Thoracic aorta (tissue), 2 donors: ENCODE data around the gene TENM3. TPM values are rescaled to one million over a fixed set of nuclear protein-coding genes. Genes with fewer than 3 reads are reported as not detected.

Source experiments
- ATAC-seq: fragments of 150-250 bp; one replicate; pipeline ENCODE4 v1.8.0; 2017; ENCODE audit warnings: low read depth; ENCODE audit not compliant: insufficient number of reproducible peaks, low FRiP score
- DNase-seq: peaks from one replicate; pipeline ENCODE4 v3.0.0-alpha.2; 2020; ENCODE audit warnings: low spot score
- H3K27ac ChIP-seq, 2 donors: fragments of 200-600 bp; sonication (generic); 1 replicate in 1 of 2; 2 replicates in 1 of 2; pipeline ENCODE4 v1.5.1; 2016; ENCODE audit warnings: mild to moderate bottlenecking in 2 of 2, moderate library complexity in 2 of 2
- H3K27me3 ChIP-seq: fragments of 200-600 bp; sonication (generic); replicated peaks from 2 replicates; pipeline ENCODE4 v1.6.0; 2016; ENCODE audit warnings: mild to moderate bottlenecking; ENCODE audit not compliant: insufficient read depth
- H3K36me3 ChIP-seq: fragments of 200-600 bp; sonication (generic); one replicate; pipeline ENCODE4 v1.5.1; 2016
- H3K4me1 ChIP-seq, 2 donors: fragments of 200-600 bp; sonication (generic); 1 replicate in 1 of 2; 2 replicates in 1 of 2; pipeline versions ENCODE4 v1.5.1 to v1.6.0; 2016; ENCODE audit warnings: low read depth in 2 of 2, mild to moderate bottlenecking in 1 of 2; ENCODE audit not compliant: control insufficient read depth in 1 of 2
- H3K4me3 ChIP-seq: fragments of 200-600 bp; sonication (generic); 2 replicates; pipeline ENCODE4 v1.5.1; 2016; ENCODE audit warnings: mild to moderate bottlenecking
- H3K9me3 ChIP-seq: fragments of 200-600 bp; sonication (generic); 2 replicates; pipeline ENCODE4 v1.5.1; 2016
- total RNA-seq, 2 donors: library from RNA; depleted of rRNA; stranded (reverse); fragments of >200 nt; gene quantifications; one replicate each; pipeline versions ENCODE4 v1.1.0 to v1.2.3, GENCODE V29; 2016
- TF ChIP-seq, protein P1 (sequence below): fragments of 200-600 bp; sonication (generic); IDR thresholded peaks from one replicate; pipeline ENCODE4 v1.5.1; 2019; ENCODE audit warnings: antibody characterized with exemption

Gene TENM3
- total RNA-seq, 2 donors from 2014 or later = 0.68 to 8.0 TPM

- DNase-seq = no peak
- Histone ChIP-seq H3K27ac (no peak overlapping the region), H3K4me3 (no peak overlapping the region), H3K36me3 (no peaks in the 10 kb centered on the region), H3K27me3 (no peaks in the 10 kb centered on the region), H3K4me1 (no peaks in the 10 kb centered on the region), H3K9me3 (no peaks in the 10 kb centered on the region)
- ATAC-seq = no peak
- TF ChIP-seq, protein P1, sequence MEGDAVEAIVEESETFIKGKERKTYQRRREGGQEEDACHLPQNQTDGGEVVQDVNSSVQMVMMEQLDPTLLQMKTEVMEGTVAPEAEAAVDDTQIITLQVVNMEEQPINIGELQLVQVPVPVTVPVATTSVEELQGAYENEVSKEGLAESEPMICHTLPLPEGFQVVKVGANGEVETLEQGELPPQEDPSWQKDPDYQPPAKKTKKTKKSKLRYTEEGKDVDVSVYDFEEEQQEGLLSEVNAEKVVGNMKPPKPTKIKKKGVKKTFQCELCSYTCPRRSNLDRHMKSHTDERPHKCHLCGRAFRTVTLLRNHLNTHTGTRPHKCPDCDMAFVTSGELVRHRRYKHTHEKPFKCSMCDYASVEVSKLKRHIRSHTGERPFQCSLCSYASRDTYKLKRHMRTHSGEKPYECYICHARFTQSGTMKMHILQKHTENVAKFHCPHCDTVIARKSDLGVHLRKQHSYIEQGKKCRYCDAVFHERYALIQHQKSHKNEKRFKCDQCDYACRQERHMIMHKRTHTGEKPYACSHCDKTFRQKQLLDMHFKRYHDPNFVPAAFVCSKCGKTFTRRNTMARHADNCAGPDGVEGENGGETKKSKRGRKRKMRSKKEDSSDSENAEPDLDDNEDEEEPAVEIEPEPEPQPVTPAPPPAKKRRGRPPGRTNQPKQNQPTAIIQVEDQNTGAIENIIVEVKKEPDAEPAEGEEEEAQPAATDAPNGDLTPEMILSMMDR = no peak
Measured at GRCh38 chr4:182560358-182560757, 317.2 kb downstream of the TENM3 start.

DNA sequence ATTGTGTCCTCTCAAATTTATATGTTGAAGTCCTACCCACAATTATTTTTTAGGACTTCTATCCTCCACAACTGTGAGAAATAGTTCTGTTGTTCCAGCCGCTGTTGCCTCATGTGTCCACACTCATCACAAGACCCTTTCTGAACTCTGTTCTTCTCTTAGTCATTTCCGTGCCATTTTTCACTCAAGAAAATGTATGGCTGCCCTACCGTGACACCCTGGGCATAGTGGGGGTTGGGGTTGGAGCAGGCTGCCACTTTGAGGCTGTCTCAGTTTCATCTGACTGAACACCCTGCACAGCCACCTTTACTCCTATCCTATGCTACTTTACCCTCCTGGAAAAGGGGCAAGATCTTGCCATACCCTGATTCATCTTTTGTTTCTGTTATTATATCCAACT, 319.1 kb downstream of the TENM3 start:
- TF ChIP-seq, protein P1 = no peak
- Histone ChIP-seq H3K36me3 (no peaks in the 10 kb centered on the region), H3K9me3 (no peaks in the 10 kb centered on the region), H3K27ac (no peak overlapping the region), H3K27me3 (no peaks in the 10 kb centered on the region), H3K4me1 (no peaks in the 10 kb centered on the region), H3K4me3 (no peak overlapping the region)
- ATAC-seq (no peak), DNase-seq (no peak)

DNA sequence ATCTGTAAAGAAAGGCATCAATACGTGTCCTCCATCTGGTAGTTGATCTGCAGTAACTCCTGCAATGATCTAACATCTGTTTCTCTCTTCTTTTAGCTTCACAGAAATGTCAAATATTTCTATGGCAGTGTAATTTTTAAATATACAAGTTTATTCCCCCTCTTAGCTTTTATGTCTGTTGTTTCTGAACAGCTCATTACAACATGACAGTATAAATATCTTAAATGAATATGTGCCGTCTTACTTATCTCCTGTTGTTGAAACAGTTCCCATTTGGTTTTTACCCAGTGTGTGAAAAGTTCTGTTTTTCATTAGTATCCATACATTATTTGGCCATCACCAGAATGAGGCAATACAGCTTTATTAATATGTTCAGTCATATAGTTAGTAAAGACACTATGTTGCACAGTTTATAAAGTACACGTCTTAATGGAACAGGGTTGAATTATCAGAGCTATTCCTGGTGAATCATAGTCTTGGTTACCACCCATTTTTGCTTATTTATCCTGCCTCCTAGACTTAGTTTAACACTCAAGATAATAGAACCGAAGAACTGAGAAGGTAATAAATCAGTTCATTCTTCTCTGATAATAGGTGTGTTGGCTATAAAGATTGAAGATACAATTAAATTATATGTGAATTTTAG, 321.6 kb downstream of the TENM3 start:
- H3K9me3 ChIP-seq = no peaks in the 10 kb centered on the region
- H3K27ac ChIP-seq = no peak overlapping the region
- H3K27me3 ChIP-seq = no peaks in the 10 kb centered on the region
- H3K4me3 ChIP-seq = no peak overlapping the region
- ATAC-seq = no peak
- H3K4me1 ChIP-seq = no peaks in the 10 kb centered on the region
- TF ChIP-seq, protein P1 = no peak
- no peak for DNase-seq
- no peaks in the 10 kb centered on the region for H3K36me3 ChIP-seq

DNA sequence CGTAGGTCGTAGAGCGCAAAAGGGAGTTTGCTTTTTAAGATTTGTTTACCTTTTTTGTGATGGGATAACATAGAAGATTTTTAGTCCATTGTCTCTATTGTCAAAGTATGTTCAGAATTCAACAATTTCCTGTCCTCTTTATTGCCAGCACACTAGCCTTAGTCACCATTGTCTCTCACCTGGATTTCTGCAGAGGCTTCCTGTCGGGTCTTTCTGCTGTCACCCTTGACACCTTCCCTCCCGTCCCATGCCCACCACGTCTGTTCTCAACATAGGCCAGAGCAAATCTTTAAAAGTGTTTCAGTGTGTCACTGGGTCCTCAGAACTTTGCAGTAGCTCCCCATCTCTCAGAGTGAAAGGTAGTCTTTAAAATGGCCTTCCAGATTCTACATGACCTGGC, 323.9 kb downstream of the TENM3 start:
- H3K27me3 ChIP-seq = no peaks in the 10 kb centered on the region
- H3K4me1 ChIP-seq = no peaks in the 10 kb centered on the region
- TF ChIP-seq, protein P1 = no peak
- ATAC-seq (no peak), DNase-seq (no peak)
- H3K36me3 ChIP-seq = no peaks in the 10 kb centered on the region
- H3K4me3 ChIP-seq = no peak overlapping the region
- H3K9me3 ChIP-seq = no peaks in the 10 kb centered on the region
- H3K27ac ChIP-seq = no peak overlapping the region

DNA sequence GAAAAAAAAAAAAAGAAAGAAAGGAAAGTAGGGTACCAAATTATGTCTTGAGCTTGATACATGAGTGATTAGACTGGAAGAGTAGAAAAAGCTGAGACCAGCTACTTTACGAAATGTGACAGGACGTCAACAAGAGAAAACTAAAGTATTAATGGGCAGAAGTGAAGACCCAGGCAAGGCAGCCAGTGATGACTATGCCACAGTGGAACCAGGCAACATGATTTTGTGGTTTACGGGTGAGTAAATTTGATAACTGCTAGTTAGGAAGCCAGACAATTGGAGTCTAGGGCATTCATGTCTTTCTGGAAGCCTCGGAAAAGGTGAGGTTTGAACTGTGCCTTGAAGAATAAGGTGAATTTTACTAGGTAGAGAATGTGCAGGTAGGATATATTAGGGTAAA, 326.4 kb downstream of the TENM3 start:
- Histone ChIP-seq H3K4me1 (no peaks in the 10 kb centered on the region), H3K4me3 (no peak overlapping the region), H3K27me3 (no peaks in the 10 kb centered on the region), H3K36me3 (no peaks in the 10 kb centered on the region), H3K9me3 (no peaks in the 10 kb centered on the region), H3K27ac (no peak overlapping the region)
- TF ChIP-seq, protein P1 = no peak
- ATAC-seq (no peak), DNase-seq (no peak)
